Measurements from ENCODE around the gene UBR1. TPM values are rescaled to one million over a fixed set of nuclear protein-coding genes. Genes with fewer than 3 reads are reported as not detected.
A peak's percentile ranks its signal among the peaks of the same experiment; 100 is the strongest.

The UBR1 gene
- total RNA-seq (2014; rRNA removed) (18.3 and 22.6 TPM in 2 replicates), Bru-seq, nascent RNA (percentile 82 among the genes with signal in this experiment), BruChase-seq, experiment 1, labeled RNA remaining after a 6-hour chase (percentile 76 among the genes with signal in this experiment), BruChase-seq, experiment 2, labeled RNA remaining after a 2-hour chase (percentile 77 among the genes with signal in this experiment)
- long read RNA-seq, full-length matches to known transcripts = 6 of 35 reads
- long read RNA-seq, partial matches to known transcripts = 13 of 35 reads
- long read RNA-seq, other reads (novel, unspliced or antisense) = 16 of 35 reads

GRCh38 chr15:43105778-43106485, at the start of gene UBR1:
Gene UBR1, minus strand, starts transcription at chr15:43106038. Its CDS starts 16 bp downstream, at chr15:43106022.
- ChIA-PET POLR2A (ENCODE audit: unreplicated experiment) (interaction anchor here (0.6 to 0.7 kb wide), 5 partner anchors 83 to 336 kb away, joined by 3 to 5 read pairs (median 3); no protein-coding TSS in a partner anchor), CTCF (no interaction called here)
- TSS peak; percentile 99 for BruUV-seq (replicated peaks)
- Histone ChIP-seq H3K27me3 (ENCODE audit: low read length) (no peaks in the 10 kb centered on the region), H3K4me2 (ENCODE audit: low read length) (peak within 1 kb of the TSS; percentile 99), H3F3A (ENCODE audit: low read length, unreplicated experiment) (no peaks in the 10 kb centered on the region), H3K9ac (ENCODE audit: low read length) (peak within 1 kb of the TSS; percentile 79), H3K79me2 (ENCODE audit: low read length) (peaks cover 45% of the 10 kb centered on the region), H3K4me3 (ENCODE audit: low read length) (peak within 1 kb of the TSS; percentile 76), H3K9me3 (ENCODE audit: low read length) (no peaks in the 10 kb centered on the region), H2AFZ (ENCODE audit: low read length) (peak within 1 kb of the TSS; percentile 88), H3K27ac (ENCODE audit: low read length) (peak within 1 kb of the TSS; percentile 39), H3K4me1 (ENCODE audit: insufficient read depth, low read length) (peaks cover 12% of the 10 kb centered on the region), H3K9me2 (replicated peaks; ENCODE audit: low read length) (no peaks in the 10 kb centered on the region), H3K36me3 (ENCODE audit: low read depth, low read length) (peaks cover 12% of the 10 kb centered on the region), H4K20me1 (ENCODE audit: low read length) (no peaks in the 10 kb centered on the region)
- intact Hi-C loops (cut with micrococcal nuclease) = loop anchor here (1.0 to 10.0 kb wide), 2 partner anchors 27 to 79 kb away; partner anchors contain the start of genes CCNDBP1 and TMEM62
- DNase-seq = peak; percentile 86
- peak; percentile 93 for ATAC-seq
- TF ChIP-seq EZH2 (IDR thresholded peaks at IDR 0.05; ENCODE audit: low read length, unreplicated experiment) (no peak), CTCF (conservative IDR thresholded peaks at IDR 0.05; ENCODE audit: low read depth, low read length) (no peak), EZH2phosphoT487 (IDR thresholded peaks at IDR 0.05; ENCODE audit: borderline replicate concordance, low read length) (no peak)

GRCh38 chr15:43153269-43153668, 47.4 kb upstream of the UBR1 start:
- Histone ChIP-seq H3F3A (ENCODE audit: low read length, unreplicated experiment) (peaks cover 5% of the 10 kb centered on the region), H4K20me1 (ENCODE audit: low read length) (no peaks in the 10 kb centered on the region), H3K27me3 (ENCODE audit: low read length) (no peaks in the 10 kb centered on the region), H3K4me1 (ENCODE audit: insufficient read depth, low read length) (peaks cover 14% of the 10 kb centered on the region), H3K4me2 (ENCODE audit: low read length) (no peak overlapping the region), H2AFZ (ENCODE audit: low read length) (no peak overlapping the region), H3K27ac (ENCODE audit: low read length) (no peak overlapping the region), H3K9ac (ENCODE audit: low read length) (no peak overlapping the region), H3K9me2 (replicated peaks; ENCODE audit: low read length) (no peaks in the 10 kb centered on the region), H3K79me2 (ENCODE audit: low read length) (no peaks in the 10 kb centered on the region), H3K36me3 (ENCODE audit: low read depth, low read length) (peaks cover 22% of the 10 kb centered on the region), H3K9me3 (ENCODE audit: low read length) (no peaks in the 10 kb centered on the region), H3K4me3 (ENCODE audit: low read length) (no peak overlapping the region)
- POLR2A ChIA-PET (ENCODE audit: unreplicated experiment) = no interaction called here
- no TSS peak for BruUV-seq (replicated peaks)
- intact Hi-C loops (cut with micrococcal nuclease) = no loop called here
- CTCF ChIA-PET = no interaction called here
- no peak for ATAC-seq
- no peak for TF ChIP-seq CTCF (conservative IDR thresholded peaks at IDR 0.05; ENCODE audit: low read depth, low read length)
- no peak for TF ChIP-seq EZH2 (IDR thresholded peaks at IDR 0.05; ENCODE audit: low read length, unreplicated experiment)
- TF ChIP-seq EZH2phosphoT487 (IDR thresholded peaks at IDR 0.05; ENCODE audit: borderline replicate concordance, low read length) = no peak
- no peak for DNase-seq
